ENCODE results near the gene NEK6. TPM values are rescaled to one million over a fixed set of nuclear protein-coding genes. Genes with fewer than 3 reads are reported as not detected.

NEK6 gene
- polyA plus RNA-seq, 2 donors: 1.7 to 2.3 TPM

- H3K36me3 ChIP-seq (ENCODE audit: control insufficient read depth in 2 of 2, insufficient read depth in 2 of 2, low read length in 1 of 2): no peaks in the 10 kb centered on the region
- peaks cover 3 to 13% of the 10 kb centered on the region in 2 donors for H3K4me1 ChIP-seq (ENCODE audit: control insufficient read depth in 2 of 2, insufficient read depth in 2 of 2, low read length in 1 of 2)
- H3K4me3 ChIP-seq (ENCODE audit: low read depth in 1 of 2, low read length in 2 of 2): no peak overlapping the region
- H3K9me3 ChIP-seq (ENCODE audit: control insufficient read depth in 2 of 2, insufficient read depth in 1 of 2, low read depth in 1 of 2, low read length in 1 of 2): no peaks in the 10 kb centered on the region
- H3K27me3 ChIP-seq (ENCODE audit: control insufficient read depth in 1 of 2, insufficient read depth in 2 of 2, low read length in 2 of 2): no peaks in the 10 kb centered on the region
- H3K27ac ChIP-seq (ENCODE audit: low read depth in 2 of 2, low read length in 1 of 2): no peak overlapping the region
- 77 to 81% methylated on average over 22 of the region's 22 CpGs for WGBS, 2 donors
Observed at GRCh38 chr9:124290743-124291554, 33.2 kb downstream of the NEK6 start.

- Histone ChIP-seq H3K4me3 (ENCODE audit: low read depth in 1 of 2, low read length in 2 of 2) (no peak overlapping the region), H3K36me3 (ENCODE audit: control insufficient read depth in 2 of 2, insufficient read depth in 2 of 2, low read length in 1 of 2) (no peaks in the 10 kb centered on the region), H3K4me1 (ENCODE audit: control insufficient read depth in 2 of 2, insufficient read depth in 2 of 2, low read length in 1 of 2) (peaks cover 3 to 16% of the 10 kb centered on the region in 2 donors), H3K9me3 (ENCODE audit: control insufficient read depth in 2 of 2, insufficient read depth in 1 of 2, low read depth in 1 of 2, low read length in 1 of 2) (no peaks in the 10 kb centered on the region), H3K27me3 (ENCODE audit: control insufficient read depth in 1 of 2, insufficient read depth in 2 of 2, low read length in 2 of 2) (no peaks in the 10 kb centered on the region), H3K27ac (ENCODE audit: low read depth in 2 of 2, low read length in 1 of 2) (peak overlapping the region in 1 of 2 donors; percentile 22)
- 53 to 67% methylated on average over 11 of the region's 11 CpGs for WGBS, 2 donors
Observed at GRCh38 chr9:124291801-124292396, 34.1 kb downstream of the NEK6 start.

- Histone ChIP-seq H3K36me3 (ENCODE audit: control insufficient read depth in 2 of 2, insufficient read depth in 2 of 2, low read length in 1 of 2) (no peaks in the 10 kb centered on the region), H3K9me3 (ENCODE audit: control insufficient read depth in 2 of 2, insufficient read depth in 1 of 2, low read depth in 1 of 2, low read length in 1 of 2) (no peaks in the 10 kb centered on the region), H3K4me3 (ENCODE audit: low read depth in 1 of 2, low read length in 2 of 2) (no peak overlapping the region), H3K4me1 (ENCODE audit: control insufficient read depth in 2 of 2, insufficient read depth in 2 of 2, low read length in 1 of 2) (peaks cover 3 to 23% of the 10 kb centered on the region in 2 donors), H3K27me3 (ENCODE audit: control insufficient read depth in 1 of 2, insufficient read depth in 2 of 2, low read length in 2 of 2) (no peaks in the 10 kb centered on the region), H3K27ac (ENCODE audit: low read depth in 2 of 2, low read length in 1 of 2) (no peak overlapping the region)
- 77 to 83% methylated on average over 12 of the region's 12 CpGs for WGBS, 2 donors
Observed at GRCh38 chr9:124292696-124293593, 35.2 kb downstream of the NEK6 start.

GRCh38 chr9:124293718-124294506, 36.2 kb downstream of the NEK6 start:
- H3K27ac ChIP-seq (ENCODE audit: low read depth in 2 of 2, low read length in 1 of 2): peak overlapping the region in 1 of 2 donors; percentile 33
- H3K4me3 ChIP-seq (ENCODE audit: low read depth in 1 of 2, low read length in 2 of 2): no peak overlapping the region
- H3K36me3 ChIP-seq (ENCODE audit: control insufficient read depth in 2 of 2, insufficient read depth in 2 of 2, low read length in 1 of 2): no peaks in the 10 kb centered on the region
- WGBS, 2 donors: 77 to 78% methylated on average over 17 of the region's 17 CpGs
- H3K27me3 ChIP-seq (ENCODE audit: control insufficient read depth in 1 of 2, insufficient read depth in 2 of 2, low read length in 2 of 2): no peaks in the 10 kb centered on the region
- peaks cover 5 to 26% of the 10 kb centered on the region in 2 donors for H3K4me1 ChIP-seq (ENCODE audit: control insufficient read depth in 2 of 2, insufficient read depth in 2 of 2, low read length in 1 of 2)
- no peaks in the 10 kb centered on the region for H3K9me3 ChIP-seq (ENCODE audit: control insufficient read depth in 2 of 2, insufficient read depth in 1 of 2, low read depth in 1 of 2, low read length in 1 of 2)

- no peaks in the 10 kb centered on the region for H3K27me3 ChIP-seq (ENCODE audit: control insufficient read depth in 1 of 2, insufficient read depth in 2 of 2, low read length in 2 of 2)
- H3K27ac ChIP-seq (ENCODE audit: low read depth in 2 of 2, low read length in 1 of 2): peak overlapping the region in 1 of 2 donors; percentile 6
- peaks cover 5 to 29% of the 10 kb centered on the region in 2 donors for H3K4me1 ChIP-seq (ENCODE audit: control insufficient read depth in 2 of 2, insufficient read depth in 2 of 2, low read length in 1 of 2)
- H3K4me3 ChIP-seq (ENCODE audit: low read depth in 1 of 2, low read length in 2 of 2): no peak overlapping the region
- no peaks in the 10 kb centered on the region for H3K9me3 ChIP-seq (ENCODE audit: control insufficient read depth in 2 of 2, insufficient read depth in 1 of 2, low read depth in 1 of 2, low read length in 1 of 2)
- H3K36me3 ChIP-seq (ENCODE audit: control insufficient read depth in 2 of 2, insufficient read depth in 2 of 2, low read length in 1 of 2): no peaks in the 10 kb centered on the region
- WGBS, 2 donors: 70 to 71% methylated on average over 18 of the region's 18 CpGs
Observed at GRCh38 chr9:124295159-124295794, 37.5 kb downstream of the NEK6 start.

GRCh38 chr9:124296094-124296493, 38.3 kb downstream of the NEK6 start:
- 59 to 73% methylated on average over 8 of the region's 8 CpGs for WGBS, 2 donors
- Histone ChIP-seq H3K4me1 (ENCODE audit: control insufficient read depth in 2 of 2, insufficient read depth in 2 of 2, low read length in 1 of 2) (peaks cover 6 to 27% of the 10 kb centered on the region in 2 donors), H3K27me3 (ENCODE audit: control insufficient read depth in 1 of 2, insufficient read depth in 2 of 2, low read length in 2 of 2) (no peaks in the 10 kb centered on the region), H3K4me3 (ENCODE audit: low read depth in 1 of 2, low read length in 2 of 2) (no peak overlapping the region), H3K27ac (ENCODE audit: low read depth in 2 of 2, low read length in 1 of 2) (peak overlapping the region; percentile 7 to 18), H3K9me3 (ENCODE audit: control insufficient read depth in 2 of 2, insufficient read depth in 1 of 2, low read depth in 1 of 2, low read length in 1 of 2) (no peaks in the 10 kb centered on the region), H3K36me3 (ENCODE audit: control insufficient read depth in 2 of 2, insufficient read depth in 2 of 2, low read length in 1 of 2) (no peaks in the 10 kb centered on the region)

GRCh38 chr9:124296796-124297550, 39.2 kb downstream of the NEK6 start:
- H3K36me3 ChIP-seq (ENCODE audit: control insufficient read depth in 2 of 2, insufficient read depth in 2 of 2, low read length in 1 of 2): no peaks in the 10 kb centered on the region
- 74 to 84% methylated on average over 14 of the region's 14 CpGs for WGBS, 2 donors
- peak overlapping the region; percentile 11 to 38 for H3K27ac ChIP-seq (ENCODE audit: low read depth in 2 of 2, low read length in 1 of 2)

GRCh38 chr9:124297551-124297901, 39.8 kb downstream of the NEK6 start:
- Histone ChIP-seq H3K27me3 (ENCODE audit: control insufficient read depth in 1 of 2, insufficient read depth in 2 of 2, low read length in 2 of 2) (no peaks in the 10 kb centered on the region), H3K4me1 (ENCODE audit: control insufficient read depth in 2 of 2, insufficient read depth in 2 of 2, low read length in 1 of 2) (peaks cover 6 to 23% of the 10 kb centered on the region in 2 donors), H3K4me3 (ENCODE audit: low read depth in 1 of 2, low read length in 2 of 2) (no peak overlapping the region), H3K27ac (ENCODE audit: low read depth in 2 of 2, low read length in 1 of 2) (peak overlapping the region in 1 of 2 donors; percentile 11), H3K9me3 (ENCODE audit: control insufficient read depth in 2 of 2, insufficient read depth in 1 of 2, low read depth in 1 of 2, low read length in 1 of 2) (no peaks in the 10 kb centered on the region), H3K36me3 (ENCODE audit: control insufficient read depth in 2 of 2, insufficient read depth in 2 of 2, low read length in 1 of 2) (no peaks in the 10 kb centered on the region)
- 19 to 35% methylated on average over 9 of the region's 9 CpGs for WGBS, 2 donors

More at GRCh38 chr9:124296796-124297550, 39.2 kb downstream of the NEK6 start:
- Histone ChIP-seq H3K27me3 (ENCODE audit: control insufficient read depth in 1 of 2, insufficient read depth in 2 of 2, low read length in 2 of 2) (no peaks in the 10 kb centered on the region), H3K9me3 (ENCODE audit: control insufficient read depth in 2 of 2, insufficient read depth in 1 of 2, low read depth in 1 of 2, low read length in 1 of 2) (no peaks in the 10 kb centered on the region), H3K4me3 (ENCODE audit: low read depth in 1 of 2, low read length in 2 of 2) (no peak overlapping the region), H3K4me1 (ENCODE audit: control insufficient read depth in 2 of 2, insufficient read depth in 2 of 2, low read length in 1 of 2) (peaks cover 8 to 25% of the 10 kb centered on the region in 2 donors)

All from esophagus (tissue), 2 donors.